CD4-positive, alpha-beta T cell (primary cell): ENCODE data around the gene MYO1D. TPM values are rescaled to one million over a fixed set of nuclear protein-coding genes. Genes with fewer than 3 reads are reported as not detected.

Source experiments
- ATAC-seq: fragments of 200-7000 bp; cut with Tn5 transposase; one replicate; pipeline ENCODE4 v1.10.0; 2022; ENCODE audit warnings: mild to moderate bottlenecking; ENCODE audit not compliant: poor library complexity
- CTCF ChIA-PET: fragments of 350-600 bp; sonication (Branson Sonifier 250); formaldehyde crosslinking; loops from one replicate; lab custom pipeline; 2021; ENCODE audit warnings: antibody characterized with exemption, inconsistent platforms; lab: Charles Lee
- POLR2A ChIA-PET: fragments of 350-600 bp; sonication (Branson Sonifier 250); formaldehyde crosslinking; loops from one replicate; lab custom pipeline; 2021; ENCODE audit warnings: antibody characterized with exemption, inconsistent platforms; lab: Charles Lee
- DNase-seq, 14 experiments: peaks; one replicate each; pipeline ENCODE4 v3.0.0-alpha.2; 2013 to 2020; ENCODE audit warnings: mixed read lengths in 2 of 14
- H3K27ac ChIP-seq, 2 donors: one replicate each; pipeline versions ENCODE4 v1.5.1 to v1.7.0; 2013; ENCODE audit warnings: low read length in 2 of 2, low read depth in 1 of 2, mild to moderate bottlenecking in 1 of 2
- H3K27me3 ChIP-seq, 2 experiments: 1 replicate in 1 of 2; 2 replicates in 1 of 2; pipeline versions ENCODE4 v1.6.1 to v1.7.0; 2013; ENCODE audit warnings: low read length in 2 of 2, control low read depth in 1 of 2, mild to moderate bottlenecking in 1 of 2, moderate library complexity in 1 of 2; ENCODE audit not compliant: insufficient read depth in 2 of 2, control insufficient read depth in 1 of 2
- H3K36me3 ChIP-seq: one replicate; pipeline ENCODE4 v1.6.1; 2013; ENCODE audit warnings: low read length, control low read depth; ENCODE audit not compliant: insufficient read depth
- H3K4me1 ChIP-seq: one replicate; pipeline ENCODE4 v1.6.1; 2013; ENCODE audit warnings: low read length, control low read depth; ENCODE audit not compliant: insufficient read depth
- H3K4me3 ChIP-seq: one replicate; pipeline ENCODE4 v1.5.1; 2013; ENCODE audit warnings: mild to moderate bottlenecking, low read length, moderate library complexity
- H3K9me3 ChIP-seq, 2 experiments: 1 replicate in 1 of 2; 2 replicates in 1 of 2; pipeline versions ENCODE4 v1.6.1 to v1.7.0; 2013; ENCODE audit warnings: low read length in 2 of 2, mild to moderate bottlenecking in 2 of 2, control low read depth in 1 of 2, moderate library complexity in 1 of 2; ENCODE audit not compliant: control insufficient read depth in 1 of 2, insufficient read depth in 1 of 2
- H3K27ac Mint-ChIP-seq: one replicate; pipeline ENCODE4 v1.8.0; 2020; ENCODE audit warnings: mixed read lengths
- H3K27me3 Mint-ChIP-seq: one replicate; pipeline ENCODE4 v1.8.0; 2021; ENCODE audit warnings: mixed read lengths
- H3K36me3 Mint-ChIP-seq: one replicate; pipeline ENCODE4 v1.8.0; 2021; ENCODE audit warnings: low read depth, mixed read lengths
- H3K4me1 Mint-ChIP-seq: one replicate; pipeline ENCODE4 v1.8.0; 2021; ENCODE audit warnings: low read depth, mixed read lengths
- H3K4me3 Mint-ChIP-seq: one replicate; pipeline ENCODE4 v1.8.0; 2020; ENCODE audit warnings: mild to moderate bottlenecking, mixed read lengths
- H3K9me3 Mint-ChIP-seq: one replicate; pipeline ENCODE4 v1.8.0; 2020; ENCODE audit warnings: mixed read lengths
- CTCF ChIP-seq: fragments of 200-600 bp; IDR thresholded peaks from one replicate; pipeline ENCODE4 v1.8.0; 2022; ENCODE audit warnings: antibody characterized with exemption, mild to moderate bottlenecking
- intact Hi-C, 2 experiments: fragments of 100-400 bp; cut with DNase I in 1 of 2; cut with micrococcal nuclease in 1 of 2; formaldehyde crosslinking; loops; one replicate each; pipeline versions ENCODE4 v1.15.1 to v1.9.0; 2023 to 2025; cut with DNase I, micrococcal nuclease
- total RNA-seq, 174 experiments: library from RNA in 2 of 174; stranded (reverse) in 2 of 174; gene quantifications; one replicate each; pipeline ENCODE4 v1.2.3 and lab custom pipeline; 2021 to 2026

Gene MYO1D
- total RNA-seq, 2 experiments from 2014 or later = 5.8 to 6.4 TPM

GRCh38 chr17:32672711-32673110 is 204.2 kb downstream of the MYO1D start:
- ATAC-seq (no peak), DNase-seq (no peak)
- peaks cover 0 to 8% of the 10 kb centered on the region in 2 experiments for H3K9me3 ChIP-seq
- no peaks in the 10 kb centered on the region for H3K36me3 ChIP-seq
- H3K27me3 ChIP-seq = no peaks in the 10 kb centered on the region
- H3K4me1 Mint-ChIP-seq = no peaks in the 10 kb centered on the region
- H3K9me3 Mint-ChIP-seq = peaks cover 3% of the 10 kb centered on the region
- H3K36me3 Mint-ChIP-seq = no peaks in the 10 kb centered on the region
- H3K27ac ChIP-seq = no peak overlapping the region
- H3K4me3 Mint-ChIP-seq = no peak overlapping the region
- no peak for TF ChIP-seq CTCF
- ChIA-PET CTCF (interaction anchor here (1.4 kb wide), 1 partner anchor 13 kb away, joined by 7 read pairs; no protein-coding TSS in a partner anchor), POLR2A (no interaction called here)
- H3K27me3 Mint-ChIP-seq = no peaks in the 10 kb centered on the region
- intact Hi-C loops = no loop called here
- no peak overlapping the region for H3K4me3 ChIP-seq
- H3K27ac Mint-ChIP-seq = no peak overlapping the region
- no peaks in the 10 kb centered on the region for H3K4me1 ChIP-seq

- CTCF ChIA-PET = interaction anchor here (1.4 kb wide), 1 partner anchor 13 kb away, joined by 7 read pairs; no protein-coding TSS in a partner anchor
- DNase-seq (no peak), ATAC-seq (no peak)
- Mint-ChIP-seq H3K27ac (no peak overlapping the region), H3K4me1 (no peaks in the 10 kb centered on the region), H3K27me3 (no peaks in the 10 kb centered on the region), H3K36me3 (no peaks in the 10 kb centered on the region), H3K9me3 (peaks cover 3% of the 10 kb centered on the region), H3K4me3 (no peak overlapping the region)
- Histone ChIP-seq H3K4me3 (no peak overlapping the region), H3K9me3 (peaks cover 0 to 8% of the 10 kb centered on the region in 2 experiments), H3K36me3 (no peaks in the 10 kb centered on the region), H3K27me3 (no peaks in the 10 kb centered on the region), H3K4me1 (no peaks in the 10 kb centered on the region), H3K27ac (no peak overlapping the region)
- POLR2A ChIA-PET = no interaction called here
- intact Hi-C loops = no loop called here
- no peak for TF ChIP-seq CTCF
These were observed 205.0 kb downstream of the MYO1D start for GRCh38 chr17:32671896-32672295.

- Histone ChIP-seq H3K27ac (no peak overlapping the region), H3K4me3 (no peak overlapping the region), H3K4me1 (no peaks in the 10 kb centered on the region), H3K36me3 (no peaks in the 10 kb centered on the region), H3K9me3 (no peaks in the 10 kb centered on the region), H3K27me3 (no peaks in the 10 kb centered on the region)
- no peak for DNase-seq
- Mint-ChIP-seq H3K27me3 (no peaks in the 10 kb centered on the region), H3K9me3 (no peaks in the 10 kb centered on the region), H3K4me1 (no peaks in the 10 kb centered on the region), H3K36me3 (no peaks in the 10 kb centered on the region), H3K27ac (no peak overlapping the region), H3K4me3 (no peak overlapping the region)
- intact Hi-C loops = no loop called here
- POLR2A ChIA-PET = no interaction called here
- CTCF ChIA-PET = no interaction called here
- TF ChIP-seq CTCF = no peak
- ATAC-seq = no peak
These were observed 211.9 kb downstream of the MYO1D start for GRCh38 chr17:32664936-32665583.
